Measurements from ENCODE around the gene ESPN. TPM values are rescaled to one million over a fixed set of nuclear protein-coding genes. Genes with fewer than 3 reads are reported as not detected.

ESPN gene
- total and polyA plus RNA-seq, 10 of the 15 experiments (the other 5 are each of a cell fraction or from before 2014, with no cell fraction given): 0.18 to 0.71 (median 0.59) TPM; not detected in 7

DNA sequence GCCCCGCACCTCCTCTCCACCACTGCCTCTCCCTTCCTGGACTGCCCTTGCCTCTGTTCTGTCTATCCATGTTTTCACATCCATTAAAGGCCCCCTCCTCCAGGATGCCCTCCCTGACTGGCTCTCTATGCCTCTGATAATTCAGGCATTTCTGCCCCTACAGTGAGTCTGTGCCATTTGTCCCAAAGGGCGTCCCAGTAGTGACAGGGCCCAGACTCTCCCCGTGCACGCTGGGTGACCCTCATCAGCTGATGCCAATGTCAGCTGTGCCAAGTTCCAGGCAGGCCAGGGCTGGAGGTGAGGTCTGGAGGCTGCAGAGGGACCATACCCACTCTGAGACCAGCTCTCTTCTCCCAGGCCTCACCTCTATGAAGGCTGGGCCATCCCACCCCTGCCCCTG, 70.1 kb downstream of the ESPN start:
- CTCF ChIA-PET: no interaction called here
- in situ Hi-C loops (cut with MboI): loop anchor here (5.0 to 25.0 kb wide), 2 partner anchors 143 to 718 kb away; no protein-coding TSS in a partner anchor
- BruUV-seq (replicated peaks): no TSS peak
- no peaks in the 10 kb centered on the region for H4K20me1 ChIP-seq (ENCODE audit: control insufficient read depth, insufficient read depth)
- H3K9ac ChIP-seq (ENCODE audit: control insufficient read depth, insufficient read depth, low read length): no peak overlapping the region
- intact Hi-C loops (cut with micrococcal nuclease; ENCODE audit: unreplicated experiment): no loop called here
- no peaks in the 10 kb centered on the region for H3K36me3 ChIP-seq (ENCODE audit: control insufficient read depth in 2 of 2, insufficient read depth in 2 of 2, low read length in 1 of 2)
- H3K4me2 ChIP-seq (ENCODE audit: control insufficient read depth, insufficient read depth): no peak overlapping the region
- FAIRE-seq (no peak), ATAC-seq (no peak), DNase-seq (ENCODE audit: low read depth, low spot score) (no peak)
- RAD21 ChIA-PET (ENCODE audit: unreplicated experiment): no interaction called here
- H3K27me3 ChIP-seq (replicated peaks in 1 of 2; ENCODE audit: control insufficient read depth in 2 of 2, insufficient read depth in 2 of 2, low read length in 1 of 2): peaks cover 4 to 8% of the 10 kb centered on the region in 2 experiments
- no peaks in the 10 kb centered on the region for H3K79me2 ChIP-seq (ENCODE audit: control insufficient read depth, insufficient read depth, low read length)
- no peak overlapping the region for H3K27ac ChIP-seq (ENCODE audit: control insufficient read depth, insufficient read depth)
- SMC1A ChIA-PET (ENCODE audit: uncharacterized antibody, unreplicated experiment): no interaction called here
- no peak overlapping the region for H2AFZ ChIP-seq (ENCODE audit: control insufficient read depth, low read depth, low read length)
- TF ChIP-seq, protein P1, sequence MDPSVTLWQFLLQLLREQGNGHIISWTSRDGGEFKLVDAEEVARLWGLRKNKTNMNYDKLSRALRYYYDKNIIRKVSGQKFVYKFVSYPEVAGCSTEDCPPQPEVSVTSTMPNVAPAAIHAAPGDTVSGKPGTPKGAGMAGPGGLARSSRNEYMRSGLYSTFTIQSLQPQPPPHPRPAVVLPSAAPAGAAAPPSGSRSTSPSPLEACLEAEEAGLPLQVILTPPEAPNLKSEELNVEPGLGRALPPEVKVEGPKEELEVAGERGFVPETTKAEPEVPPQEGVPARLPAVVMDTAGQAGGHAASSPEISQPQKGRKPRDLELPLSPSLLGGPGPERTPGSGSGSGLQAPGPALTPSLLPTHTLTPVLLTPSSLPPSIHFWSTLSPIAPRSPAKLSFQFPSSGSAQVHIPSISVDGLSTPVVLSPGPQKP (IDR thresholded peaks at IDR 0.05; ENCODE audit: low read depth, low read length): no peak
- TF ChIP-seq BACH1 (IDR thresholded peaks at IDR 0.05; ENCODE audit: borderline replicate concordance) (no peak), HCFC1 (IDR thresholded peaks at IDR 0.05; ENCODE audit: low read length) (no peak), ZNF622 (IDR thresholded peaks at IDR 0.05) (no peak)
- 23% methylated on average over 4 of the region's 4 CpGs for WGBS (ENCODE audit: insufficient coverage, insufficient replicate concordance, low lambda C conversion rate, missing lambda C conversion rate)
- POLR2A ChIA-PET: no interaction called here
- H3K4me1 ChIP-seq (ENCODE audit: control insufficient read depth, insufficient read depth, low read length): no peaks in the 10 kb centered on the region
- H3K9me3 ChIP-seq (replicated peaks; ENCODE audit: control insufficient read depth, insufficient read depth, low read length): no peaks in the 10 kb centered on the region
- H3K4me3 ChIP-seq: no peak overlapping the region

DNA sequence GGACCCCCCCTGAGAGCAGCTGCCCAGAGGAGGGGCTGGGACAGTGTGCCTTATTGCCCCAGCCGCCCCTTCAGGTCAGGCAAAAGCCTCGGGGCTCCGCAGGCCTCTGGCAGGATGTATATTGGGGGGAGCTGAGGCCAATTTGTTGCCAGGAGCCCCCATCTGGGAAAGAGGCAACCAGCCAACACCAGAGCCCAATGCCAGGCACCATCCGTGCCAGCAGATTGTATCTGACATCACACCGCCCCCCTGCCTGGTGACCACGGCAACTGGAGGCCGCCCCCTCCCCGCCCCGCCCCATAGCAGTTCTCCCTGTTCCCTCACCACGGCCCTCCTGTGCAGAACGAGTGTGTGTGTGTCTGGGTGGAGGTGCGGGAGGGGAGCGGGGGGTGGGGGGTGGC, 70.5 kb downstream of the ESPN start:
- FAIRE-seq (no peak), DNase-seq (ENCODE audit: low read depth, low spot score) (no peak), ATAC-seq (no peak)
- intact Hi-C loops (cut with micrococcal nuclease; ENCODE audit: unreplicated experiment): no loop called here
- no peak overlapping the region for H3K4me3 ChIP-seq
- SMC1A ChIA-PET (ENCODE audit: uncharacterized antibody, unreplicated experiment): no interaction called here
- no TSS peak for BruUV-seq (replicated peaks)
- peaks cover 4 to 8% of the 10 kb centered on the region in 2 experiments for H3K27me3 ChIP-seq (replicated peaks in 1 of 2; ENCODE audit: control insufficient read depth in 2 of 2, insufficient read depth in 2 of 2, low read length in 1 of 2)
- H4K20me1 ChIP-seq (ENCODE audit: control insufficient read depth, insufficient read depth): no peaks in the 10 kb centered on the region
- POLR2A ChIA-PET: no interaction called here
- H3K79me2 ChIP-seq (ENCODE audit: control insufficient read depth, insufficient read depth, low read length): no peaks in the 10 kb centered on the region
- H3K9me3 ChIP-seq (replicated peaks; ENCODE audit: control insufficient read depth, insufficient read depth, low read length): no peaks in the 10 kb centered on the region
- H3K4me2 ChIP-seq (ENCODE audit: control insufficient read depth, insufficient read depth): no peak overlapping the region
- WGBS (ENCODE audit: insufficient coverage, insufficient replicate concordance, low lambda C conversion rate, missing lambda C conversion rate): 10% methylated on average over 6 of the region's 13 CpGs
- no peaks in the 10 kb centered on the region for H3K4me1 ChIP-seq (ENCODE audit: control insufficient read depth, insufficient read depth, low read length)
- no peak overlapping the region for H3K9ac ChIP-seq (ENCODE audit: control insufficient read depth, insufficient read depth, low read length)
- no peak overlapping the region for H2AFZ ChIP-seq (ENCODE audit: control insufficient read depth, low read depth, low read length)
- CTCF ChIA-PET: no interaction called here
- RAD21 ChIA-PET (ENCODE audit: unreplicated experiment): no interaction called here
- no peak overlapping the region for H3K27ac ChIP-seq (ENCODE audit: control insufficient read depth, insufficient read depth)
- in situ Hi-C loops (cut with MboI): loop anchor here (25.0 kb wide), 1 partner anchor 717 kb away; no protein-coding TSS in a partner anchor
- no peaks in the 10 kb centered on the region for H3K36me3 ChIP-seq (ENCODE audit: control insufficient read depth in 2 of 2, insufficient read depth in 2 of 2, low read length in 1 of 2)
- TF ChIP-seq POLR2A (IDR thresholded peaks at IDR 0.05; ENCODE audit: low read depth, low read length) (no peak), HDAC2 (IDR thresholded peaks at IDR 0.05) (no peak), CEBPB (IDR thresholded peaks at IDR 0.05; ENCODE audit: borderline replicate concordance in 1 of 2, low read depth in 2 of 2, low read length in 2 of 2) (no peak), BRCA1 (IDR thresholded peaks at IDR 0.05; ENCODE audit: low read depth, low read length) (no peak), ZNF207 (IDR thresholded peaks at IDR 0.05; ENCODE audit: borderline replicate concordance) (no peak), ATF7 (IDR thresholded peaks at IDR 0.05; ENCODE audit: low read depth) (no peak), TCF3 (IDR thresholded peaks at IDR 0.05; ENCODE audit: borderline replicate concordance, insufficient read depth, low read depth, low read length) (no peak), MXI1 (IDR thresholded peaks at IDR 0.05; ENCODE audit: low read depth, low read length) (no peak), CBX3 (IDR thresholded peaks at IDR 0.05; ENCODE audit: borderline replicate concordance, low read depth) (no peak), GABPA (IDR thresholded peaks at IDR 0.05; ENCODE audit: low read depth) (no peak), SREBF1 (IDR thresholded peaks at IDR 0.05; ENCODE audit: low read length) (no peak), ZNF217 (IDR thresholded peaks at IDR 0.05) (no peak)
- TF ChIP-seq, protein P2, sequence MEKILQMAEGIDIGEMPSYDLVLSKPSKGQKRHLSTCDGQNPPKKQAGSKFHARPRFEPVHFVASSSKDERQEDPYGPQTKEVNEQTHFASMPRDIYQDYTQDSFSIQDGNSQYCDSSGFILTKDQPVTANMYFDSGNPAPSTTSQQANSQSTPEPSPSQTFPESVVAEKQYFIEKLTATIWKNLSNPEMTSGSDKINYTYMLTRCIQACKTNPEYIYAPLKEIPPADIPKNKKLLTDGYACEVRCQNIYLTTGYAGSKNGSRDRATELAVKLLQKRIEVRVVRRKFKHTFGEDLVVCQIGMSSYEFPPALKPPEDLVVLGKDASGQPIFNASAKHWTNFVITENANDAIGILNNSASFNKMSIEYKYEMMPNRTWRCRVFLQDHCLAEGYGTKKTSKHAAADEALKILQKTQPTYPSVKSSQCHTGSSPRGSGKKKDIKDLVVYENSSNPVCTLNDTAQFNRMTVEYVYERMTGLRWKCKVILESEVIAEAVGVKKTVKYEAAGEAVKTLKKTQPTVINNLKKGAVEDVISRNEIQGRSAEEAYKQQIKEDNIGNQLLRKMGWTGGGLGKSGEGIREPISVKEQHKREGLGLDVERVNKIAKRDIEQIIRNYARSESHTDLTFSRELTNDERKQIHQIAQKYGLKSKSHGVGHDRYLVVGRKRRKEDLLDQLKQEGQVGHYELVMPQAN (conservative IDR thresholded peaks at IDR 0.05): no peak
- TF ChIP-seq, protein P3, sequence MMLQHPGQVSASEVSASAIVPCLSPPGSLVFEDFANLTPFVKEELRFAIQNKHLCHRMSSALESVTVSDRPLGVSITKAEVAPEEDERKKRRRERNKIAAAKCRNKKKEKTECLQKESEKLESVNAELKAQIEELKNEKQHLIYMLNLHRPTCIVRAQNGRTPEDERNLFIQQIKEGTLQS (IDR thresholded peaks at IDR 0.05; ENCODE audit: borderline replicate concordance, extremely low read depth, low read depth, low read length): no peak

All from GM12878 (cell line).